IPS DF 6.9 (cell line): ENCODE measurements around the gene COPS7A.
A peak's percentile ranks its signal among the peaks of the same experiment; 100 is the strongest.

Experiments used
- DNase-seq: peaks from one replicate; pipeline ENCODE4 v3.0.0-alpha.2; 2013; ENCODE audit warnings: low read depth, low spot score
- H3K27ac ChIP-seq: one replicate; pipeline ENCODE4 v1.5.1; 2013; ENCODE audit warnings: low read length, control low read depth
- H3K27me3 ChIP-seq: 2 replicates; pipeline ENCODE4 v1.6.1; 2013; ENCODE audit warnings: mild to moderate bottlenecking, low read length; ENCODE audit not compliant: control insufficient read depth, insufficient read depth
- H3K36me3 ChIP-seq: 2 replicates; pipeline ENCODE4 v1.6.1; 2013; ENCODE audit warnings: low read length; ENCODE audit not compliant: control insufficient read depth, insufficient read depth
- H3K4me1 ChIP-seq: 2 replicates; pipeline ENCODE4 v1.6.1; 2013; ENCODE audit warnings: low read length; ENCODE audit not compliant: control insufficient read depth, insufficient read depth
- H3K4me3 ChIP-seq: 2 replicates; pipeline ENCODE4 v1.5.1; 2013; ENCODE audit warnings: mild to moderate bottlenecking, low read length
- H3K9me3 ChIP-seq: 2 replicates; pipeline ENCODE4 v1.6.1; 2013; ENCODE audit warnings: low read length, inconsistent platforms; ENCODE audit not compliant: control insufficient read depth, insufficient read depth
- WGBS: extraction: QIAGEN DNeasy Blood & Tissue Kit; methylation state at CpG from one replicate; pipeline ENCODE4 v1.1.7; 2013; ENCODE audit warnings: mixed read lengths, missing lambda C conversion rate; ENCODE audit not compliant: insufficient read length, insufficient coverage; 5-methylcytosine and 5-hydroxymethylcytosine counted together

COPS7A gene

DNA sequence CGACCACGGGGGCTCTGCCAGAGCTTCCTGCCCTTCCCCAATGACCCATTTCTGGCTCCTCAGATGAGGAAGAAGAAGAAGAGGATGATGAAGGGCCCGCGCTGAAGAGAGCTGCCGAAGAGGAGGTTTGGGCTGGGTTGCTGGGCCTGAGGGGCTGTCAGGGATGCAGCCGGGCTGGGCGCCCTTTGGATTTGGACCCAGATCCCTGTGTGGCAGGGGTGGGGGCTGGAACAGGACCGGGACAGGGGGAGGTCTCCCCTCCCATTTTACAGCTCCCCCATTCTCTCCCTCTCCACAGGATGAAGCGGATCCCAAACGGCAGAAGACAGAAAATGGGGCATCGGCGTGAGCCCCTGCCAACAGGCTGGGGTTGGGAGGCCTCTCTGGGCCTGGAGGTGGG lies 46.2 kb downstream of the COPS7A start:
- H3K36me3 ChIP-seq = peaks cover 11% of the 10 kb centered on the region
- no peaks in the 10 kb centered on the region for H3K9me3 ChIP-seq
- DNase-seq = no peak
- WGBS = no CpG with 5 or more reads among the region's 12 CpGs
- H3K4me1 ChIP-seq = peaks cover 13% of the 10 kb centered on the region
- H3K4me3 ChIP-seq = no peak overlapping the region
- H3K27me3 ChIP-seq = peaks cover 2% of the 10 kb centered on the region; the same call in 1 of the 2 replicates
- H3K27ac ChIP-seq = no peak overlapping the region

DNA sequence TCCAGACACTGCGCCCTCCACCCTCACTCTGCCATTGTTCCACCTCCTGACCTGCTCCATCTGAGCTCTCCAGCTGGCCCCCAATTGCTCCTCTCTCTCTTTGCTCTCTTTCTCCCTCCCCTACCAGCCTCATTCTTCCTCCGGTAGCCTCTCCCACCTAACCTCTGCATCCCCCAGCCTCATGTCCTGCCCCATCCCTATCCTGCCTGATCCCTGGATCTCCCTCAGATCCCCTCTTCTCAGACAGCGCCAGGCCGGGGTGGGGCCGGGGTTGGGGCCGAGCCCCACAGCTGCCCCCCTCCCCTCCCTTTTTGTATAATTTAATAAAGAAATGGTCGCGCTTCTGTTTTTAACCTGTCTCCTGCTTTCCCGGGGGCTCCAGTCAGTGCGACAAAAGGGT lies 46.8 kb downstream of the COPS7A start:
- Histone ChIP-seq H3K9me3 (no peaks in the 10 kb centered on the region), H3K36me3 (peaks cover 11% of the 10 kb centered on the region), H3K4me3 (no peak overlapping the region), H3K27me3 (peaks cover 2% of the 10 kb centered on the region; the same call in 1 of the 2 replicates), H3K27ac (no peak overlapping the region), H3K4me1 (peaks cover 12% of the 10 kb centered on the region)
- no peak for DNase-seq
- WGBS = no CpG with 5 or more reads among the region's 10 CpGs

DNA sequence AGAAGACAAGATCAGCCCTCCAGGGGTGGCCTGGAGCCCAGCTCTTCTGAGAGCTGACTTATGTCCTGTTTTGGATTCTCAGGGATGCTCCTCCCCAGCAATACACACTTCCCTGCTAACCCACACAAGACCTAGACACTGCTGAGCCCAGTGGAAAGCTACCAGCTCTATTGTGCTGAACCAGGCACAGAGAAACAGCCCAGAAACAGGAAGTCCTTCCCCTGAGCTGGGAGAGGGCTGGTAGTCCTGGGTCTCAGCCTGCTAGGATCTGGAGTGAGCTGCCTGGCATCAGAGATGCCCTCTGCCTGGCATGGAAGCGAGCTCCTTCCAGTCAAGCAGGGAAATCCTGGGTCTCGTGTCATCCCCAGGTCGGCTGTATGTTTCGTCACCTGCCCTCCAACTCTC lies 47.2 kb downstream of the COPS7A start:
- no peak overlapping the region for H3K27ac ChIP-seq
- H3K4me3 ChIP-seq = no peak overlapping the region
- peaks cover 11% of the 10 kb centered on the region for H3K36me3 ChIP-seq
- no peak for DNase-seq
- no peaks in the 10 kb centered on the region for H3K9me3 ChIP-seq
- H3K4me1 ChIP-seq = peaks cover 12% of the 10 kb centered on the region
- H3K27me3 ChIP-seq = peaks cover 2% of the 10 kb centered on the region; the same call in 1 of the 2 replicates
- WGBS = no CpG with 5 or more reads among the region's 4 CpGs

DNA sequence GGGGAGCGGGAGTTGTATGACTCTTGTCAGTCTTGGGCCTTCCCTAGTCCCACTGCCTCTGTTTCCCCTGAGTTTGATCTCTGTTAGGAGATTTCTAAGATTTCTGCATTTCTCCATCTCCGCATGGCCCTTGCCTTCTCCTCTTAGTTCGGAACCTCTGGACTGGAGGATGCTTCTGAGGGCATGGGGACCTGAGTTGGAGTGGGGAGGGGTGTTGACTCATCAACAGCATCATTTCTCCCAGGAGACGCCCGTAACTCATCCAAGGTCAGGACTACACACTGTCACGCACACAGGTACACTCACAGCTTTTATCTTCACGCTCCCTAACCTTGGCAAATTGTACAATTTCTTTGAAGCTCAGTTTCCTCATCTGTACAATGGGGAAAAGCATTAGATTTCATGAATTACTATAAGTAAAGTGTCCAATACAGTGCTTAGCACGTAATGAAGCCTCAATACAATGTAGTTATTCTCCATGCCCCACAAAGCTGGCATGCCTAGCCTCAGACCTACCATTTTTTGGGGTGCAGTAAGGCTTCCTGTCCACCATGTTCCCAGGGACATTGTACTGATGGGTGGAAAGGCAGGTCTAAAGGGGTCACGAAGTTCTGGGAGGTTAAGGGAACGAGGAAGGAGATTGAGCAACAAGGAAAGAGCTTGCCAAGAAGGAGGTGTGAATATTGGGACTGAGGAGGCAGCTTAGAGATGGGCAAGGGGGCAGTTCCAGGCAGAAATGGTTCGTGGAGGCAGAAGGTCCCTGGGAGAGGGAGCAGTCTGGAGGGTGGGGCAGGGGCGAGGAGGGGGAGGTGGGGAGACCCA lies 47.9 kb downstream of the COPS7A start:
- no peak for DNase-seq
- Histone ChIP-seq H3K27ac (no peak overlapping the region), H3K36me3 (peaks cover 11% of the 10 kb centered on the region), H3K4me3 (no peak overlapping the region), H3K9me3 (no peaks in the 10 kb centered on the region), H3K4me1 (peaks cover 12% of the 10 kb centered on the region), H3K27me3 (peaks cover 2% of the 10 kb centered on the region; the same call in 1 of the 2 replicates)
- no CpG with 5 or more reads among the region's 12 CpGs for WGBS

DNA sequence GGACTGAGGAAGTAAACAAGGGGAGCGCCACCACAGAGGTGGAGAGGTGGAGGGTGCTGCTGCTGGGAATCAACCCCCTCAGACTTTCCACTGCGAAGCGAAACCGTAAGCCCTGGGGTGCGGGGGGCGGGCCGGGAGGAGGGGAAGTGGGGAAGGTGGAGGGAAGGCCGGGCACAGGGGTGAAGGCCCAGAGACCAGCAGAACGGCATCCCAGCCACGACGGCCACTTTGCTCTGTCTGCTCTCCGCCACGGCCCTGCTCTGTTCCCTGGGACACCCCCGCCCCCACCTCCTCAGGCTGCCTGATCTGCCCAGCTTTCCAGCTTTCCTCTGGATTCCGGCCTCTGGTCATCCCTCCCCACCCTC lies 48.5 kb downstream of the COPS7A start, which contains the start of gene LAG3:
TSS of gene LAG3 (plus strand) at position 190 of the 365 bp plus-strand sequence. CDS start 333 bp downstream, outside the sequence.
- Histone ChIP-seq H3K9me3 (no peaks in the 10 kb centered on the region), H3K4me1 (peaks cover 12% of the 10 kb centered on the region), H3K4me3 (peak within 1 kb of the TSS; percentile 31; the same call in 1 of the 2 replicates), H3K27ac (no peak within 1 kb of the TSS), H3K36me3 (peaks cover 11% of the 10 kb centered on the region), H3K27me3 (peaks cover 2% of the 10 kb centered on the region; the same call in 1 of the 2 replicates)
- DNase-seq = no peak
- no CpG with 5 or more reads among the region's 15 CpGs for WGBS

DNA sequence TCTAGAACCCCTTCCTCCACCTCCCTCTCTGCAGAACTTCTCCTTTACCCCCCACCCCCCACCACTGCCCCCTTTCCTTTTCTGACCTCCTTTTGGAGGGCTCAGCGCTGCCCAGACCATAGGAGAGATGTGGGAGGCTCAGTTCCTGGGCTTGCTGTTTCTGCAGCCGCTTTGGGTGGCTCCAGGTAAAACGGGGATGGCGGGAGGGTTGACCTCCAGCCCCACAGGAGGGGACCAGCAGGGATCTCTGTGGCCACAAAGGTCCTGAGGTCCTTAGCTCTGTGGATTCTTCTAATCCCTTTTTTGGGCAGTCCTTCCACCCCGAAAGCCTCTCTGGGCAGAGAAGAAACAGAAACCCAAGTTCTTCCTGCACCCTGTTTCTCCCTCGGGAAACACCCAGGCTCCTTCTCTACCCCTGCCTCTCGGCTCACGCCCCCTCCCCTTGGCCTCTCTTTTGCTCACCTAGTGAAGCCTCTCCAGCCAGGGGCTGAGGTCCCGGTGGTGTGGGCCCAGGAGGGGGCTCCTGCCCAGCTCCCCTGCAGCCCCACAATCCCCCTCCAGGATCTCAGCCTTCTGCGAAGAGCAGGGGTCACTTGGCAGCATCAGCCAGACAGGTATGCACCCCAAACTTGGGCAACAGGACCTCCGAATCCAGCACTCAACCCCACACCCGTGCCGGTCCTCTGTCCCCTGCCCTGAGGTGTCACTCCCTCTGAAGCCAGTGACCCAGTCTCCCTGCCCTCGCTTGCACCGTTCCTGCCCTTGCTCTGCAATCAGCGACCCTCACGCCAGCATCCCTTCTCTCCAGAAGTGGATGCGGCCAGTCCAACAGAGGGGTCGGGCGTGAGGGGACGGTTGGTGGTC lies 49.1 kb downstream of the COPS7A start:
- Histone ChIP-seq H3K4me3 (peak overlapping the region; percentile 31; the same call in 1 of the 2 replicates), H3K4me1 (peaks cover 12% of the 10 kb centered on the region), H3K27me3 (peaks cover 3% of the 10 kb centered on the region; the same call in 1 of the 2 replicates), H3K9me3 (no peaks in the 10 kb centered on the region), H3K27ac (no peak overlapping the region), H3K36me3 (peaks cover 11% of the 10 kb centered on the region)
- DNase-seq = no peak
- no CpG with 5 or more reads among the region's 21 CpGs for WGBS

DNA sequence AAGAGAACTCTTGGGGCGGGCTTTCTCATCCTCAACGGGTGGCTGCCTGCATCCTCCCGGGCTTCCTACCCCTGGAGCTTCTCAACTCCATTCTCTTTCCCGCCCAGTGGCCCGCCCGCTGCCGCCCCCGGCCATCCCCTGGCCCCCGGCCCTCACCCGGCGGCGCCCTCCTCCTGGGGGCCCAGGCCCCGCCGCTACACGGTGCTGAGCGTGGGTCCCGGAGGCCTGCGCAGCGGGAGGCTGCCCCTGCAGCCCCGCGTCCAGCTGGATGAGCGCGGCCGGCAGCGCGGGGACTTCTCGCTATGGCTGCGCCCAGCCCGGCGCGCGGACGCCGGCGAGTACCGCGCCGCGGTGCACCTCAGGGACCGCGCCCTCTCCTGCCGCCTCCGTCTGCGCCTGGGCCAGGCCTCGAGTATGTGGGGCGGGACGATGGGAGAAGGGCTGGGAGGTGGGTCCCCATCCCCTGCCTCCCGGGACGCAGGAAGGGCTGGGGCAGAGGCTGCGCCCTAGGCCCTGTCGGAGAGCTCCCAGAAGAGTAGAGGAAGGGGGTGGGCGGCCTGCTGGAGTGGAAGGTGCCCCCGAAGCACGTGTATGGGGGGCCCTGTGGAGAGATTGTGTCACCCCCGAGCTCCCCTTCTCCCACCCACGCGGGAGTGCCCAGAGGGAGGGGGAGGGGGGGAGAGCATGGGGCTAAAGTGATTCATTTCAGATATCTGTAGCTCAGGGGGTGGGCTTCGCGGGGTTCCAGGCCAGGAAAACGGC lies 49.9 kb downstream of the COPS7A start:
- no CpG with 5 or more reads among the region's 60 CpGs for WGBS
- H3K9me3 ChIP-seq = no peaks in the 10 kb centered on the region
- H3K27me3 ChIP-seq = peaks cover 3% of the 10 kb centered on the region; the same call in 1 of the 2 replicates
- H3K4me3 ChIP-seq = peak overlapping the region; percentile 31; the same call in 1 of the 2 replicates
- no peak overlapping the region for H3K27ac ChIP-seq
- peaks cover 9% of the 10 kb centered on the region for H3K4me1 ChIP-seq
- H3K36me3 ChIP-seq = peaks cover 11% of the 10 kb centered on the region
- no peak for DNase-seq

DNA sequence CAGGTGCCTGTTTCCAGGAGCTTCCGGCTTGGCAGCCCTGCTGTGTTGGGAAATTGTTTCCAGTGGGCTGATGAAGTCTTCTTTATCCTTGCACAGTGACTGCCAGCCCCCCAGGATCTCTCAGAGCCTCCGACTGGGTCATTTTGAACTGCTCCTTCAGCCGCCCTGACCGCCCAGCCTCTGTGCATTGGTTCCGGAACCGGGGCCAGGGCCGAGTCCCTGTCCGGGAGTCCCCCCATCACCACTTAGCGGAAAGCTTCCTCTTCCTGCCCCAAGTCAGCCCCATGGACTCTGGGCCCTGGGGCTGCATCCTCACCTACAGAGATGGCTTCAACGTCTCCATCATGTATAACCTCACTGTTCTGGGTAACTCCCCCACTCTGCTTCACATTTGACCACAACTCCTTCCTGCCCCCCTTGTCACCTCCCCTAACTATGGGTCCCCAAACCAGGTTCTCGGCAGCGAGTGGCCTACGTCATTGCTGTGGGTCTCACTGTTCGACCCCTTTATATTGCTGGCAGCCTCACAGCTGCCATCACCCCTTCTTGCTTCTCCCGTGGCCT lies 50.7 kb downstream of the COPS7A start:
- H3K27me3 ChIP-seq = peaks cover 3% of the 10 kb centered on the region; the same call in 1 of the 2 replicates
- peaks cover 6% of the 10 kb centered on the region for H3K4me1 ChIP-seq
- no CpG with 5 or more reads among the region's 15 CpGs for WGBS
- H3K9me3 ChIP-seq = no peaks in the 10 kb centered on the region
- no peak overlapping the region for H3K4me3 ChIP-seq
- no peak for DNase-seq
- peaks cover 11% of the 10 kb centered on the region for H3K36me3 ChIP-seq
- H3K27ac ChIP-seq = no peak overlapping the region

DNA sequence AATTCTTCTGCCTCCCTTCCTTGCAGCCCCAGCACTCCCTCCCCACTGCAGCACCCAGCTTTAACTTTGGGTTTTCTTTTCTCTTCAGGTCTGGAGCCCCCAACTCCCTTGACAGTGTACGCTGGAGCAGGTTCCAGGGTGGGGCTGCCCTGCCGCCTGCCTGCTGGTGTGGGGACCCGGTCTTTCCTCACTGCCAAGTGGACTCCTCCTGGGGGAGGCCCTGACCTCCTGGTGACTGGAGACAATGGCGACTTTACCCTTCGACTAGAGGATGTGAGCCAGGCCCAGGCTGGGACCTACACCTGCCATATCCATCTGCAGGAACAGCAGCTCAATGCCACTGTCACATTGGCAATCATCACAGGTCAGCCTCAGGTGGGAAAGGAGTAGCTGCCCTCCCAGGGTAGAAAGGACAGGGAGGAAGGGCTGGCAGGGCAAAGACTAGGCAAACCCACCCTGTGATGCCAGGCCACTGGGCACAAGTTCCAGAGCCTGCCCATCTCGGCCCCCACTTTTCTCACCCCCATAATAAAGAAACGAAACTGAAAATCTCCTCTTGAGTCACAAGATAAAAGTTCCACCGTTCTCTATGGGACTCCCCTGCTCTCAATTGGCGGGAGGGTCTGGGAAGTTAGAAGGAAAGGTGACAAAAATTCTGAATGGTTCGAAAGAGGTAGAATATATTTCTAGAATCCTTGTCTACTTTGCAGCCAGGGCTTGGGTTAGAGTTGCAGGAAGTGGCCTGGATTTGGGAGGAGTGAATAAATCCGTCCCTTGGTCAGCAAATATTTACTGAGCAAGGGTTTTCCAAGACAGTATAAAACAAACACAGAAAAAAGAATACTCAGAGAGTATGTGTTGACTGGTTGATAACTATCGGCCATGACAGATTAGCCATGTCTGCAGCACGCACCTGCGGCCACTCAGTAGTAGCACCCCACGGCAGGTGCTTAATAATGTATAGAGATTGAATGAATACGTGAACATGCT lies 51.6 kb downstream of the COPS7A start:
- no peak overlapping the region for H3K27ac ChIP-seq
- no peak for DNase-seq
- no CpG with 5 or more reads among the region's 16 CpGs for WGBS
- peaks cover 4% of the 10 kb centered on the region for H3K4me1 ChIP-seq
- H3K9me3 ChIP-seq = no peaks in the 10 kb centered on the region
- H3K4me3 ChIP-seq = no peak overlapping the region
- peaks cover 3% of the 10 kb centered on the region; the same call in 1 of the 2 replicates for H3K27me3 ChIP-seq
- peaks cover 4% of the 10 kb centered on the region; the same call in 1 of the 2 replicates for H3K36me3 ChIP-seq
